ENCODE measurements around the gene LLCFC1. TPM values are rescaled to one million over a fixed set of nuclear protein-coding genes. Genes with fewer than 3 reads are reported as not detected.

The LLCFC1 gene
- total RNA-seq, 4 donors from 2014 or later, result not detected

- DNase-seq (ENCODE audit: extremely low spot score), result no peak
- H3K27me3 ChIP-seq, result peaks cover 0 to 7% (median 0%) of the 10 kb centered on the region in 4 donors
- no peak for TF ChIP-seq POLR2AphosphoS5 (IDR thresholded peaks at IDR 0.05)
- no peak for TF ChIP-seq POLR2A (IDR thresholded peaks at IDR 0.05; ENCODE audit: low read depth)
- TF ChIP-seq EP300 (IDR thresholded peaks at IDR 0.05), result no peak
- TF ChIP-seq CTCF (IDR thresholded peaks at IDR 0.05), result no peak
- H3K27ac ChIP-seq (replicated peaks in 1 of 4), result no peak overlapping the region
- H3K36me3 ChIP-seq, result no peaks in the 10 kb centered on the region
- H3K9me3 ChIP-seq, result peaks cover 0 to 13% (median 2%) of the 10 kb centered on the region in 4 donors
- H3K4me1 ChIP-seq, result no peaks in the 10 kb centered on the region
- H3K4me3 ChIP-seq, result no peak overlapping the region
- intact Hi-C loops (cut with DNase I), result no loop called here
These were observed 19.9 kb downstream of the LLCFC1 start for GRCh38 chr7:142959202-142959601.

GRCh38 chr7:142960955-142961512, 21.8 kb downstream of the LLCFC1 start:
- Histone ChIP-seq H3K9me3 (peaks cover 0 to under 1% (median 0%) of the 10 kb centered on the region in 4 donors), H3K27me3 (peaks cover 0 to 10% (median 0%) of the 10 kb centered on the region in 4 donors), H3K4me1 (no peaks in the 10 kb centered on the region), H3K4me3 (no peak overlapping the region), H3K27ac (replicated peaks in 1 of 4) (no peak overlapping the region), H3K36me3 (no peaks in the 10 kb centered on the region)
- TF ChIP-seq POLR2AphosphoS5 (IDR thresholded peaks at IDR 0.05), result no peak
- TF ChIP-seq EP300 (IDR thresholded peaks at IDR 0.05), result no peak
- no peak for TF ChIP-seq POLR2A (IDR thresholded peaks at IDR 0.05; ENCODE audit: low read depth)
- TF ChIP-seq CTCF (IDR thresholded peaks at IDR 0.05), result no peak
- DNase-seq (ENCODE audit: extremely low spot score), result no peak
- intact Hi-C loops (cut with DNase I), result no loop called here
- 87% methylated on average over 5 of the region's 5 CpGs for WGBS

- TF ChIP-seq EP300 (IDR thresholded peaks at IDR 0.05) (no peak), CTCF (IDR thresholded peaks at IDR 0.05) (no peak), POLR2A (IDR thresholded peaks at IDR 0.05; ENCODE audit: low read depth) (no peak), POLR2AphosphoS5 (IDR thresholded peaks at IDR 0.05) (no peak)
- intact Hi-C loops (cut with DNase I), result no loop called here
- no peaks in the 10 kb centered on the region for H3K4me1 ChIP-seq
- H3K27me3 ChIP-seq, result peaks cover 0 to 10% (median 0%) of the 10 kb centered on the region in 4 donors
- no peak for DNase-seq (ENCODE audit: extremely low spot score)
- no peak overlapping the region for H3K4me3 ChIP-seq
- 75% methylated on average over 4 of the region's 4 CpGs for WGBS
- H3K27ac ChIP-seq (replicated peaks in 1 of 4), result no peak overlapping the region
- H3K36me3 ChIP-seq, result no peaks in the 10 kb centered on the region
- no peaks in the 10 kb centered on the region for H3K9me3 ChIP-seq
These were observed 22.3 kb downstream of the LLCFC1 start for GRCh38 chr7:142961595-142961972.

- WGBS, result 53% methylated on average over 9 of the region's 9 CpGs
- DNase-seq (ENCODE audit: extremely low spot score), result no peak
- intact Hi-C loops (cut with DNase I), result no loop called here
- no peak within 1 kb of the TSS for H3K4me3 ChIP-seq
- H3K27me3 ChIP-seq, result peaks cover 0 to 10% (median 0%) of the 10 kb centered on the region in 4 donors
- no peaks in the 10 kb centered on the region for H3K4me1 ChIP-seq
- no peak for TF ChIP-seq POLR2A (IDR thresholded peaks at IDR 0.05; ENCODE audit: low read depth)
- TF ChIP-seq EP300 (IDR thresholded peaks at IDR 0.05), result no peak
- TF ChIP-seq CTCF (IDR thresholded peaks at IDR 0.05), result no peak
- TF ChIP-seq POLR2AphosphoS5 (IDR thresholded peaks at IDR 0.05), result no peak
- H3K36me3 ChIP-seq, result no peaks in the 10 kb centered on the region
- no peak within 1 kb of the TSS for H3K27ac ChIP-seq (replicated peaks in 1 of 4)
- H3K9me3 ChIP-seq, result no peaks in the 10 kb centered on the region
These were observed 23.0 kb downstream of the LLCFC1 start, which contains the start of gene KEL for GRCh38 chr7:142961973-142962926. Gene KEL, minus strand, starts transcription at chr7:142962363. Its CDS starts 157 bp downstream, at chr7:142962206.

Data from esophagus muscularis mucosa (tissue), 4 donors.